GM19438 (cell line): Measurements from ENCODE around the gene CAPN6.

Experiments used
- ATAC-seq: cut with Tn5 transposase; IDR thresholded peaks from one replicate; pipeline ENCODE4 v1.9.1; 2021; ENCODE audit warnings: low read depth; ENCODE audit not compliant: unreplicated experiment

CAPN6 gene

GRCh38 chrX:111200327-111200726 is 70.0 kb downstream of the CAPN6 start:
- no peak for ATAC-seq

DNA sequence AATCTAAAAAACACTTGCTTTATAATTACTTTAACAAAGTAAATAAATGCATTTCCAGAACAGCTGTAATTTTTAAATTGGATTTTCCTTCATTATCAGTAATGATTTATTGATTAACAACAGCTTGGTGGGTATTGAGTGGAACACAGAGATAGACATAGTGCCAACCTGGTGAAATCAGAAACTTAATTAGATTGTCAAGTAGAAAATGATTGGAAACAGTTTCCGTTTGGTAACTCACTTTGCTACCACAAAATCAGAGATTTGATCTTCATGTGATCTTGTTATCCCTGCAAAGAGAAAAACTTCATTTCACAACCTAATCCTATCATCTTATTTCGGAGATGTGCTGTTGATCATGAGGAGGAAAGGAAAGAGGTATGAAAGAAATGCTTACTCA is 70.8 kb downstream of the CAPN6 start:
- ATAC-seq, result no peak
